HG02642 (cell line): ENCODE measurements around the gene CACNA1B.
"Not testable (repeated sequence)": the region's sequence is repeated elsewhere in the genome, so short reads cannot be mapped to it uniquely, and the experiment has no call there.

Experiments
- ATAC-seq: cut with Tn5 transposase; IDR thresholded peaks from one replicate; pipeline ENCODE4 v1.9.1; 2021; ENCODE audit warnings: mild to moderate bottlenecking; ENCODE audit not compliant: unreplicated experiment, poor library complexity

The CACNA1B gene

GRCh38 chr9:137865581-137866145 lies 11.9 kb upstream of the CACNA1B start:
- no peak for ATAC-seq

GRCh38 chr9:137866226-137867141 lies 11.1 kb upstream of the CACNA1B start:
- no peak for ATAC-seq

GRCh38 chr9:137870432-137870831 lies 7.2 kb upstream of the CACNA1B start:
- no peak for ATAC-seq

- no peak for ATAC-seq
These were observed 5.3 kb upstream of the CACNA1B start for GRCh38 chr9:137872296-137872695.

- ATAC-seq: no peak
These were observed 4.2 kb upstream of the CACNA1B start for GRCh38 chr9:137873408-137873807.

- no peak for ATAC-seq
These were observed 3.7 kb upstream of the CACNA1B start for GRCh38 chr9:137873858-137874362.

GRCh38 chr9:137875354-137875753 lies 2.2 kb upstream of the CACNA1B start:
- ATAC-seq: no peak

- no peak for ATAC-seq
These were observed 1.7 kb upstream of the CACNA1B start for GRCh38 chr9:137875846-137876245.

GRCh38 chr9:137876269-137876668 lies 1.3 kb upstream of the CACNA1B start:
- no peak for ATAC-seq

- ATAC-seq: no peak
These were observed 698 bp upstream of the CACNA1B start for GRCh38 chr9:137876781-137877386.

- ATAC-seq: no peak
These were observed 762 bp downstream of the CACNA1B start for GRCh38 chr9:137878146-137878941.

GRCh38 chr9:137879052-137879451 lies 1.5 kb downstream of the CACNA1B start:
- ATAC-seq: no peak

- no peak for ATAC-seq
These were observed 2.1 kb downstream of the CACNA1B start for GRCh38 chr9:137879566-137880150.

- no peak for ATAC-seq
These were observed 2.8 kb downstream of the CACNA1B start for GRCh38 chr9:137880160-137880975.

- no peak for ATAC-seq
These were observed 3.5 kb downstream of the CACNA1B start for GRCh38 chr9:137880976-137881530.

GRCh38 chr9:137881591-137882505 lies 4.3 kb downstream of the CACNA1B start:
- no peak for ATAC-seq

- no peak for ATAC-seq
These were observed 4.9 kb downstream of the CACNA1B start for GRCh38 chr9:137882506-137882821.

GRCh38 chr9:137883977-137884376 lies 6.4 kb downstream of the CACNA1B start:
- not testable (repeated sequence) for ATAC-seq
